Upper lobe of right lung (tissue), 1 donor: ENCODE results near the gene TMEM61. TPM values are rescaled to one million over a fixed set of nuclear protein-coding genes. Genes with fewer than 3 reads are reported as not detected.
"Not testable (repeated sequence)": the region's sequence is repeated elsewhere in the genome, so short reads cannot be mapped to it uniquely, and the experiment has no call there.

ENCODE experiments used
- ATAC-seq: fragments of 200-7000 bp; cut with Tn5 transposase; one replicate; pipeline ENCODE4 v1.9.1; 2020; ENCODE audit warnings: mild to moderate bottlenecking, moderate library complexity
- DNase-seq: peaks from one replicate; pipeline ENCODE4 v3.0.0-alpha.2; 2020
- H3K27ac ChIP-seq: fragments of 200-600 bp; one replicate; pipeline ENCODE4 v1.8.0; 2022
- H3K27me3 ChIP-seq: fragments of 200-600 bp; one replicate; pipeline ENCODE4 v1.8.0; 2022; ENCODE audit warnings: mild to moderate bottlenecking
- H3K36me3 ChIP-seq: fragments of 200-600 bp; one replicate; pipeline ENCODE4 v1.8.0; 2022
- H3K4me1 ChIP-seq: fragments of 200-600 bp; one replicate; pipeline ENCODE4 v1.8.0; 2022
- H3K4me3 ChIP-seq: fragments of 200-600 bp; one replicate; pipeline ENCODE4 v1.8.0; 2022; ENCODE audit warnings: mild to moderate bottlenecking
- H3K9me3 ChIP-seq: fragments of 200-600 bp; one replicate; pipeline ENCODE4 v1.8.0; 2022
- CTCF ChIP-seq: fragments of 200-600 bp; IDR thresholded peaks from one replicate; pipeline ENCODE4 v1.8.0; 2022; ENCODE audit warnings: antibody characterized with exemption
- intact Hi-C: fragments of 100-400 bp; cut with DNase I; formaldehyde crosslinking; loops from one replicate; pipeline ENCODE4 v1.11.0; 2022
- total RNA-seq: library from RNA; stranded (reverse); fragmentation: NEBNext Ultra II Directional; extraction: Animal tissue kit (Norgen Biotek cat#: 25700); gene quantifications from one replicate; pipeline ENCODE4 v1.2.1, GENCODE V29; 2021
- donor health status: DM: no; HTN: yes; CAD: no; lungs with severe emphysema.

The TMEM61 gene
- total RNA-seq, 1 donor from 2014 or later = 2.3 TPM

GRCh38 chr1:54953846-54954245 lies 26.6 kb upstream of the TMEM61 start:
- Histone ChIP-seq H3K4me3 (no peak overlapping the region), H3K9me3 (no peaks in the 10 kb centered on the region), H3K4me1 (peaks cover 3% of the 10 kb centered on the region), H3K27me3 (no peaks in the 10 kb centered on the region), H3K36me3 (no peaks in the 10 kb centered on the region), H3K27ac (no peak overlapping the region)
- no peak for TF ChIP-seq CTCF
- ATAC-seq (no peak), DNase-seq (no peak)
- intact Hi-C loops = no loop called here

GRCh38 chr1:54955359-54955758 lies 25.1 kb upstream of the TMEM61 start:
- DNase-seq (no peak), ATAC-seq (no peak)
- Histone ChIP-seq H3K4me3 (no peak overlapping the region), H3K9me3 (no peaks in the 10 kb centered on the region), H3K4me1 (peaks cover 2% of the 10 kb centered on the region), H3K36me3 (no peaks in the 10 kb centered on the region), H3K27me3 (no peaks in the 10 kb centered on the region), H3K27ac (no peak overlapping the region)
- intact Hi-C loops = no loop called here
- TF ChIP-seq CTCF = no peak

DNA sequence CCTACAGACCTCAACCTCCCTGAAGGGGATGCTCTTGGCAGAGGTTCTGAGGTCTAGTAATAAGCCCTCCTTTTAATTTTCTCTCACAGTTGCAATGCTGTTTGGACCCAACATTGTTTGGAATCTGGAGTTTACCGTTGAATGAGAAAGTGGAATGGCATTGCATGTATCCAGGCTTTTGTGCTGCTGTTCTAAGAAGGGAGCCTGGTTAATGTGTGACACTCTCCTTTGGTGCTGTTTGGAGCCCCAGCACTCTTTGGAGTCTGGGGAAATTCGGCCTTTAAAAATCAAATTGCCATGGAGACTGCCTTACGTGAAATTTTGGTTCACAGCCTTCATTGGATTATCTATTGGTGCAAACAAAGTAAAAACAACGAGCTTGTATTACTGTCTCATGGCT lies 23.7 kb upstream of the TMEM61 start:
- Histone ChIP-seq H3K4me1 (no peaks in the 10 kb centered on the region), H3K27me3 (no peaks in the 10 kb centered on the region), H3K9me3 (no peaks in the 10 kb centered on the region), H3K27ac (no peak overlapping the region), H3K36me3 (no peaks in the 10 kb centered on the region), H3K4me3 (no peak overlapping the region)
- DNase-seq = no peak
- intact Hi-C loops = no loop called here
- no peak for ATAC-seq
- TF ChIP-seq CTCF = no peak

DNA sequence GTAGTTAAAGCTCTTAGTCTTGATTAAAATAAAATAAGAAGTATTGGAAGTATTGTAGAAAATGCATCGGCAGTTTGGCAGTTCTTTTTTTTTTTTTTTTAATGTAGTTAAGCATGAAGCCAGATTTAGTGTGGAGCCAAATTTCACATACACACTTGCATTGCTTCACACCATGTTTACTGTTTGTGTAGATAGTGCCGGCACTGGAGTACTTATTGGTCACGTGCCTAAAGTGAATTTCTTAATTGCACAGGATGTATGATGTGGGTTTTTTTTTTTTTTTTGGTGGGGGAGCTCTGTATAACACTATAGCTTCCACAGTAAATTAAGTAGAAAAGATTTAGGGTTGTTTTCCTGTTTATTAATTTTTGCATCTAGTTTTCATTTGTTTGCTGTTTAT lies 21.2 kb upstream of the TMEM61 start:
- intact Hi-C loops = no loop called here
- no peaks in the 10 kb centered on the region for H3K9me3 ChIP-seq
- DNase-seq = no peak
- TF ChIP-seq CTCF = no peak
- H3K27me3 ChIP-seq = no peaks in the 10 kb centered on the region
- no peak for ATAC-seq
- no peaks in the 10 kb centered on the region for H3K4me1 ChIP-seq
- H3K4me3 ChIP-seq = no peak overlapping the region
- no peak overlapping the region for H3K27ac ChIP-seq
- no peaks in the 10 kb centered on the region for H3K36me3 ChIP-seq

DNA sequence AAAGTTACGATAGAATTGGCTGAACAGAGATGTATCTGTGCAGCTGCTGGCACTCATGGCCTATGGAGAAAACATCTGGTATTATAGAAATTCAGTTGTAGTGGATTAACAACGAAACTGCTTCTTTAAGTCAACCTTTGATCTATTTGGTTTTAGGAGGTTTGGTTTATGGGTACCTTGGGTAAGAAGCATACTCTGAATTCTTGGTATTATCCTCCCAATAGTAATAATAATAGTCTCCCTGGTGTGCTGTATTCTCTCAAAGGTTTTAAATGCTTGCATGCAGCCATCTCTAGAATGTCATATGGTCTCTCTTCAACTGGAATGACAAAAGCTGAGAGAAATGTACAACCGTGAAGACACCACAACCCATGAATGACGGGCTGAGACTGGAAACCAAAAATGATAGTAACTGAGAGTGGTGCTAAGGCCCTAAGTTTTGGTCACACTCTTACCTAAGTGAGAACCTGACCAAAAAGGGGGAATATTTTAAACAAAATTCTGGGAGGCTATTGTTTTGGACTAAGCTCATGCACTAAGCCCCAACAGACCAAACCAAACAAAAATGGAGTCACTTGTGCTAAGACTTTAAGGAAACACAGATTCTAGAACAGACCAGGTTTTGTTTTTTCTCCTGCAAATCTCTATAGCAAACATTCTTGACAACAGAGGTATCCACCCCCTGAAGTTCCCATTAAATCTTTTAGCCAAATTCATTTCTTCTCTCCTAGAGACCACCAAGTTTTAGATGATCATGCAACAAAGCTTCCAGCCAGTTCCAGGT lies 17.6 kb upstream of the TMEM61 start:
- Histone ChIP-seq H3K4me3 (no peak overlapping the region), H3K4me1 (peaks cover 4% of the 10 kb centered on the region), H3K36me3 (no peaks in the 10 kb centered on the region), H3K9me3 (no peaks in the 10 kb centered on the region), H3K27me3 (no peaks in the 10 kb centered on the region), H3K27ac (no peak overlapping the region)
- intact Hi-C loops = no loop called here
- no peak for TF ChIP-seq CTCF
- DNase-seq = no peak
- ATAC-seq = no peak

GRCh38 chr1:54963829-54964228 lies 16.6 kb upstream of the TMEM61 start:
- H3K27ac ChIP-seq, H3K9me3 ChIP-seq, intact Hi-C loops, H3K36me3 ChIP-seq, H3K4me1 ChIP-seq, H3K4me3 ChIP-seq, ATAC-seq, DNase-seq, H3K27me3 ChIP-seq: not testable (repeated sequence)
